Neural crest cell (in vitro differentiated cells): ENCODE results near the gene DNAJC18. TPM values are rescaled to one million over a fixed set of nuclear protein-coding genes. Genes with fewer than 3 reads are reported as not detected.
A peak's percentile ranks its signal among the peaks of the same experiment; 100 is the strongest.

Source experiments
- DNase-seq: peaks from one replicate; pipeline ENCODE4 v3.0.0; 2021; ENCODE audit warnings: low read depth, mixed read lengths, low spot score
- H3K27ac Mint-ChIP-seq: one replicate; pipeline ENCODE4 v1.8.0; 2021; ENCODE audit warnings: mild to moderate bottlenecking, mixed read lengths; ENCODE audit not compliant: unreplicated experiment
- H3K27me3 Mint-ChIP-seq: 2 replicates; pipeline ENCODE4 v1.8.0; 2021; ENCODE audit warnings: low read depth, mild to moderate bottlenecking, mixed read lengths
- H3K36me3 Mint-ChIP-seq: 2 replicates; pipeline ENCODE4 v1.8.0; 2021; ENCODE audit warnings: low read depth, mild to moderate bottlenecking, mixed read lengths
- H3K4me1 Mint-ChIP-seq: 2 replicates; pipeline ENCODE4 v1.8.0; 2021; ENCODE audit warnings: mixed read lengths
- H3K4me3 Mint-ChIP-seq: one replicate; pipeline ENCODE4 v1.8.0; 2021; ENCODE audit warnings: mild to moderate bottlenecking, mixed read lengths
- H3K9me3 Mint-ChIP-seq: 2 replicates; pipeline ENCODE4 v1.8.0; 2021; ENCODE audit warnings: mixed read lengths
- CTCF ChIP-seq: fragments of 200-600 bp; sonication (generic); conservative IDR thresholded peaks from 2 replicates; pipeline ENCODE4 v1.5.0; 2021; ENCODE audit warnings: antibody characterized with exemption, mild to moderate bottlenecking
- total RNA-seq: library from RNA; stranded (reverse); gene quantifications from 2 replicates; pipeline ENCODE4 v1.2.1, GENCODE V29; 2021

Gene DNAJC18
- total RNA-seq, 1 donor from 2014 or later = 27.9 TPM

GRCh38 chr5:139381837-139382761, 57.2 kb downstream of the DNAJC18 start:
- Mint-ChIP-seq H3K4me3 (no peak overlapping the region), H3K9me3 (no peaks in the 10 kb centered on the region), H3K27ac (no peak overlapping the region), H3K27me3 (no peaks in the 10 kb centered on the region), H3K4me1 (no peaks in the 10 kb centered on the region), H3K36me3 (peaks cover 1% of the 10 kb centered on the region)
- TF ChIP-seq CTCF = no peak
- DNase-seq = no peak

- Mint-ChIP-seq H3K36me3 (peaks cover 2% of the 10 kb centered on the region), H3K4me1 (no peaks in the 10 kb centered on the region), H3K9me3 (no peaks in the 10 kb centered on the region), H3K4me3 (no peak overlapping the region), H3K27me3 (no peaks in the 10 kb centered on the region), H3K27ac (peak overlapping the region; percentile 35)
- no peak for DNase-seq
- no peak for TF ChIP-seq CTCF
Observed at GRCh38 chr5:139379626-139380449, 59.5 kb downstream of the DNAJC18 start.

GRCh38 chr5:139378941-139379361, 60.4 kb downstream of the DNAJC18 start:
- no peaks in the 10 kb centered on the region for H3K9me3 Mint-ChIP-seq

GRCh38 chr5:139378101-139378825, 61.1 kb downstream of the DNAJC18 start:
- no peak overlapping the region for H3K4me3 Mint-ChIP-seq
- no peaks in the 10 kb centered on the region for H3K4me1 Mint-ChIP-seq
- H3K27me3 Mint-ChIP-seq = no peaks in the 10 kb centered on the region
- DNase-seq = no peak
- no peaks in the 10 kb centered on the region for H3K9me3 Mint-ChIP-seq
- no peak overlapping the region for H3K27ac Mint-ChIP-seq
- TF ChIP-seq CTCF = no peak
- H3K36me3 Mint-ChIP-seq = peaks cover 9% of the 10 kb centered on the region

More at GRCh38 chr5:139378941-139379361, 60.4 kb downstream of the DNAJC18 start:
- TF ChIP-seq CTCF = no peak
- Mint-ChIP-seq H3K36me3 (peaks cover 2% of the 10 kb centered on the region), H3K4me3 (no peak overlapping the region), H3K4me1 (no peaks in the 10 kb centered on the region), H3K27ac (no peak overlapping the region), H3K27me3 (no peaks in the 10 kb centered on the region)
- no peak for DNase-seq

GRCh38 chr5:139377226-139377625, 62.1 kb downstream of the DNAJC18 start:
- Mint-ChIP-seq H3K9me3 (no peaks in the 10 kb centered on the region), H3K4me1 (no peaks in the 10 kb centered on the region)

More at GRCh38 chr5:139377226-139377625, 62.1 kb downstream of the DNAJC18 start:
- peaks cover 9% of the 10 kb centered on the region for H3K36me3 Mint-ChIP-seq
- DNase-seq = no peak
- no peak for TF ChIP-seq CTCF
- H3K27ac Mint-ChIP-seq = no peak overlapping the region
- H3K27me3 Mint-ChIP-seq = no peaks in the 10 kb centered on the region
- H3K4me3 Mint-ChIP-seq = peak overlapping the region; percentile 28
